ENCODE data around the gene TNNC2.

Gene TNNC2

DNA sequence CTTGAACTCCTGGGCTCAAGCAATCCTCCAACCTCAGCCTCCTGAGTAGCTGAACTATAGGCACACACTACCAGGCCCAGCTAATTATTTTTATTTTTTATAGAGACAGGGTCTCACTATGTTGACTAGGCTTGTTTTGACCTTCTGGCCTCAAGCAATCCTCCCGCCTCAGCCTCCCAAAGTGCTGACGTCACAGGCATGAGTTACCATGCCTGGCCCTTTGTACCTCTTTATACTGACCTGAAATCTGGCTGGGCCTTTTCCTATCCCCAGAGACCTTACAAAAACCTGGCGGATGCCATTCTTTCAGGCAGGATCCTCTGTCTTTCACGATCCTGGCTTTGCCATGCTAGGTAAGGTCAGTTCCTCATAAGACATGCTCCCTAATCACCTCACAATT lies 47.0 kb downstream of the TNNC2 start:
- no peaks in the 10 kb centered on the region for H3K36me3 ChIP-seq (ENCODE audit: control insufficient read depth, insufficient read depth, low read length)
- H3K4me3 ChIP-seq (replicated peaks; ENCODE audit: low read depth, low read length), result no peak overlapping the region
- DNase-seq (ENCODE audit: extremely low read depth, insufficient read length), result no peak
- TF ChIP-seq, protein P1, sequence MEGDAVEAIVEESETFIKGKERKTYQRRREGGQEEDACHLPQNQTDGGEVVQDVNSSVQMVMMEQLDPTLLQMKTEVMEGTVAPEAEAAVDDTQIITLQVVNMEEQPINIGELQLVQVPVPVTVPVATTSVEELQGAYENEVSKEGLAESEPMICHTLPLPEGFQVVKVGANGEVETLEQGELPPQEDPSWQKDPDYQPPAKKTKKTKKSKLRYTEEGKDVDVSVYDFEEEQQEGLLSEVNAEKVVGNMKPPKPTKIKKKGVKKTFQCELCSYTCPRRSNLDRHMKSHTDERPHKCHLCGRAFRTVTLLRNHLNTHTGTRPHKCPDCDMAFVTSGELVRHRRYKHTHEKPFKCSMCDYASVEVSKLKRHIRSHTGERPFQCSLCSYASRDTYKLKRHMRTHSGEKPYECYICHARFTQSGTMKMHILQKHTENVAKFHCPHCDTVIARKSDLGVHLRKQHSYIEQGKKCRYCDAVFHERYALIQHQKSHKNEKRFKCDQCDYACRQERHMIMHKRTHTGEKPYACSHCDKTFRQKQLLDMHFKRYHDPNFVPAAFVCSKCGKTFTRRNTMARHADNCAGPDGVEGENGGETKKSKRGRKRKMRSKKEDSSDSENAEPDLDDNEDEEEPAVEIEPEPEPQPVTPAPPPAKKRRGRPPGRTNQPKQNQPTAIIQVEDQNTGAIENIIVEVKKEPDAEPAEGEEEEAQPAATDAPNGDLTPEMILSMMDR (IDR thresholded peaks at IDR 0.05; ENCODE audit: insufficient read depth, low read length, poor library complexity, severe bottlenecking), result no peak
- H3K27me3 ChIP-seq (replicated peaks; ENCODE audit: control insufficient read depth, insufficient read depth, low read length), result no peaks in the 10 kb centered on the region

DNA sequence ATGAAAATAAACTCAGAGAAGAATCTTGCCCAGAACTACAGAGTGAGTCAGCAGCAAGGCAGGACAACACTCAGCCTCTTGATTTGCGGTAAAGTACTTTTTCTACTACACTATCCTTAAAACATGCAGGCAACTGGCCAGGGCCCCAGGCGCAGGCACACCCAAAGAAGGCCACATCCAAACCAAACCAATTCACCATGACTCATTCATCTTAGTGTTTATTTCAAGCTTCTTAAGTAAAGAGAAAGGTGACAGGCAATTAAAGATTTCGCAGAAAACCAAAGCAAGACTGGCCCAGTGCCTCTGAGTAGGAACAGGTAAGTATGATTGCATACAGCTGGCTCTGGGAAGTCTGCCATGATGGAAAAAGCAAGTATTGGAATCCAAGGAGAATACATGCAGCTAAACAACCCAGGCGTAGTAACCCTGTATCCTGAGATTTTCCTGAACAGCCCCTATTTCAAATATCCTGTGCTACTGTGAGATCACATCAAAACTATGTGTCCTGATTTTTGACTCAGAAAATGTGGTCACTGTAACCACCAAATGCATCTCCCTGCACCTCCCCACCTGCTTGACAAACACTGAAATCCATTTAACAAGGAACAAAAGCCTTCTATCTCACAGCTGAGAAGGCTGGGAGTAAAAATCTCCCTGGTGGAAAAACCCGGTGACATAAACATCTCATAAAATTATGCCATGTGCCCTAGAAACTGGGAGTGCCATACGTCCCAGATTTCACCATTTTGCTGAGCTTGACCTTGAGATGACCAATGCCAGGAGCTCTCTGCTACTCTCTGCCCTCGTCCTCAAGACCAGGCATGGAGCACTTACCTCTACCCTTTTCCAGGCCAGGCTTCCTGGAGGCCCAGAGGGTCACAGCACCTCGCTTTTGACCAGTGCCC lies 47.8 kb downstream of the TNNC2 start:
- H3K4me3 ChIP-seq (replicated peaks; ENCODE audit: low read depth, low read length), result no peak overlapping the region
- DNase-seq (ENCODE audit: extremely low read depth, insufficient read length), result no peak
- TF ChIP-seq, protein P1 (IDR thresholded peaks at IDR 0.05; ENCODE audit: insufficient read depth, low read length, poor library complexity, severe bottlenecking), result no peak
- H3K27me3 ChIP-seq (replicated peaks; ENCODE audit: control insufficient read depth, insufficient read depth, low read length), result no peaks in the 10 kb centered on the region
- H3K36me3 ChIP-seq (ENCODE audit: control insufficient read depth, insufficient read depth, low read length), result no peaks in the 10 kb centered on the region

DNA sequence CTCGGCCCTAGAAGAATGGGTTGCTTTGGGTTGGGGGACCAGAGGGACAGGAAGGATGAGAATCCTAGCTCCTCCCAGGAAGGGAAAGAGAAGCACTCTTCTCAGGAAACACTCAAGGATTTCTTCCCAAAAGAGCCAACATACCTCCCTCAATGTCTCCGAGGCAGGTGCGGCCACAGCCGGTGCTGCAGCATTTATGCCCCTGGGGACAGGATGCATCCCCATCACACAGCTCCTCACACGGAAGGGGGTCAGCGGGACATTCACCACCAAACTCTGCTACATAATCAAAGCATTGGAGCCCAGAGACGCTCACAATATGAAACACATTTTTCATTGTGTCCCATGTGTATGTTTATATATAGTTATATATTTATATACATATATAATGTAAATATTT lies 50.2 kb downstream of the TNNC2 start:
- Histone ChIP-seq H3K27me3 (replicated peaks; ENCODE audit: control insufficient read depth, insufficient read depth, low read length) (no peaks in the 10 kb centered on the region), H3K36me3 (ENCODE audit: control insufficient read depth, insufficient read depth, low read length) (no peaks in the 10 kb centered on the region), H3K4me3 (replicated peaks; ENCODE audit: low read depth, low read length) (no peak overlapping the region)
- no peak for DNase-seq (ENCODE audit: extremely low read depth, insufficient read length)
- TF ChIP-seq, protein P1 (IDR thresholded peaks at IDR 0.05; ENCODE audit: insufficient read depth, low read length, poor library complexity, severe bottlenecking), result no peak

DNA sequence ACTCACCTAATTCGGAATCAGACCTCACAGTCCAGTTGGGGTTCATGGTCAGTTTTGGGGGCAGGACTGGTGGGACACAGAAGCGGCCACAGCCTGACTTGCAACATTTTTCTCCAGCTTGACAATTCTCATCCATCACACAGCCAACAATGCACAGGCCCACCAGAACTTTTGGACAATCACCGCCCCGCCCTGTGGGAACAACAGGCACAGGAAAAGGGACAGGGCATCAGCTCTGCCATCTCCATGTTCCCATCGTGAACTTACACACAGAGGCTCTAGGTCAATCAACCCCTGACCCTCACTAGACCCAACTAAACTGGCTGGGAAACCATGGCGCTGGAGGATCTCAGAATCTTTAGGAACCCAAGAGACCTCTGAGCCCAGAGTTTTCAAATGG lies 51.7 kb downstream of the TNNC2 start:
- DNase-seq (ENCODE audit: extremely low read depth, insufficient read length), result no peak
- Histone ChIP-seq H3K27me3 (replicated peaks; ENCODE audit: control insufficient read depth, insufficient read depth, low read length) (no peaks in the 10 kb centered on the region), H3K36me3 (ENCODE audit: control insufficient read depth, insufficient read depth, low read length) (no peaks in the 10 kb centered on the region), H3K4me3 (replicated peaks; ENCODE audit: low read depth, low read length) (no peak overlapping the region)
- TF ChIP-seq, protein P1 (IDR thresholded peaks at IDR 0.05; ENCODE audit: insufficient read depth, low read length, poor library complexity, severe bottlenecking), result no peak

DNA sequence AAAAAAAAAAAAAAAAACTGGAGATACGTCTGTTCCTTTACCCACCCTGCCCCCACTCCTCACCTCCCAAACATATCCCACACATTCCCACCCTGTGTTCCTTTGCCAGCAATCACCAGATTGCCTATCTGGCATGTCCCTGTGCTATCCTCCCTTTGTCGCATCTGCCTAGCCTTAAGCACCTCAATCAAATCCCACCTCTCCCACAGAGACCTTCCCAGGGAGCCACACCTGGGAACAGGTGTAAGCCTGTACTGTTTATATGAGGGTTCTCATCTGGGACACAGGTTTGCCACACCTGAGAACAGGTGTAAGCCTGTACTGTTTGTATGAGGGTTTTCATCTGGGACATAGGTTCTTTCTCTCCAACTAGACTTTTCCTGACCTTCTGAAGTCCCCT lies 52.2 kb downstream of the TNNC2 start:
- Histone ChIP-seq H3K36me3 (ENCODE audit: control insufficient read depth, insufficient read depth, low read length) (no peaks in the 10 kb centered on the region), H3K4me3 (replicated peaks; ENCODE audit: low read depth, low read length) (no peak overlapping the region), H3K27me3 (replicated peaks; ENCODE audit: control insufficient read depth, insufficient read depth, low read length) (no peaks in the 10 kb centered on the region)
- DNase-seq (ENCODE audit: extremely low read depth, insufficient read length), result no peak
- TF ChIP-seq, protein P1 (IDR thresholded peaks at IDR 0.05; ENCODE audit: insufficient read depth, low read length, poor library complexity, severe bottlenecking), result no peak
